Measurements from ENCODE around the gene PAK1. TPM values are rescaled to one million over a fixed set of nuclear protein-coding genes. Genes with fewer than 3 reads are reported as not detected.
A peak's percentile ranks its signal among the peaks of the same experiment; 100 is the strongest.

Gene PAK1
- total RNA-seq, 1 donor from 2014 or later, result 41.0 TPM

DNA sequence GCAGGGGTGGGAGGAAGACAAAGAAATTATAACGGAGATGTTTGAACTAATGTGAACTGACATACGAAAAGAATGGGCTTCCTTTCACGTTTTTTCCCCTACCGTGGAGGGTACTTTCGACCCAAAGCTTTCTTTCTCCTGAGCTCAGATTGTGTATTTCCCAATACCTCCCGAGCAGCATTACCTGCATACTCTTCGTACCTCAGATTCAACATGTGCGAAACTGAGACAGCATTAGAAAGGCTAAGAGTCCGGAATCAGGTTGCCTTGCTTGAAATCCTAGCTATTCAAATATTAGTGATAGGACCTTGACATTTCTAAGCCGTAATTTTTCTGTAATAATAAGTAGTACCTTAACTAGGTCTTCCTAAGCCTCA lies 778 bp upstream of the PAK1 start:
- no peak for FAIRE-seq
- no peaks in the 10 kb centered on the region for H3K9me3 ChIP-seq (ENCODE audit: insufficient read depth, low read depth, low read length)
- H3K4me2 ChIP-seq (ENCODE audit: low read length), result peak overlapping the region; percentile 85
- no peaks in the 10 kb centered on the region for H3K36me3 Mint-ChIP-seq (ENCODE audit: low read depth, unreplicated experiment)
- no peaks in the 10 kb centered on the region for H3K9me3 Mint-ChIP-seq (ENCODE audit: unreplicated experiment)
- H3K4me3 ChIP-seq (ENCODE audit: insufficient read depth, low read depth, low read length), result peak overlapping the region; percentile 47
- peaks cover 24% of the 10 kb centered on the region for H3K4me1 Mint-ChIP-seq (ENCODE audit: low read depth, unreplicated experiment)
- TF ChIP-seq, protein P1, sequence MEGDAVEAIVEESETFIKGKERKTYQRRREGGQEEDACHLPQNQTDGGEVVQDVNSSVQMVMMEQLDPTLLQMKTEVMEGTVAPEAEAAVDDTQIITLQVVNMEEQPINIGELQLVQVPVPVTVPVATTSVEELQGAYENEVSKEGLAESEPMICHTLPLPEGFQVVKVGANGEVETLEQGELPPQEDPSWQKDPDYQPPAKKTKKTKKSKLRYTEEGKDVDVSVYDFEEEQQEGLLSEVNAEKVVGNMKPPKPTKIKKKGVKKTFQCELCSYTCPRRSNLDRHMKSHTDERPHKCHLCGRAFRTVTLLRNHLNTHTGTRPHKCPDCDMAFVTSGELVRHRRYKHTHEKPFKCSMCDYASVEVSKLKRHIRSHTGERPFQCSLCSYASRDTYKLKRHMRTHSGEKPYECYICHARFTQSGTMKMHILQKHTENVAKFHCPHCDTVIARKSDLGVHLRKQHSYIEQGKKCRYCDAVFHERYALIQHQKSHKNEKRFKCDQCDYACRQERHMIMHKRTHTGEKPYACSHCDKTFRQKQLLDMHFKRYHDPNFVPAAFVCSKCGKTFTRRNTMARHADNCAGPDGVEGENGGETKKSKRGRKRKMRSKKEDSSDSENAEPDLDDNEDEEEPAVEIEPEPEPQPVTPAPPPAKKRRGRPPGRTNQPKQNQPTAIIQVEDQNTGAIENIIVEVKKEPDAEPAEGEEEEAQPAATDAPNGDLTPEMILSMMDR (IDR thresholded peaks at IDR 0.05; ENCODE audit: insufficient read depth, low read depth, low read length), result no peak
- no peak for TF ChIP-seq EZH2 (IDR thresholded peaks at IDR 0.05; ENCODE audit: insufficient read depth, low read length)
- H3K4me1 ChIP-seq (ENCODE audit: insufficient read depth, low read length), result no peaks in the 10 kb centered on the region
- no peaks in the 10 kb centered on the region for H4K20me1 ChIP-seq (ENCODE audit: insufficient read depth, low read length)
- H3K27me3 ChIP-seq (ENCODE audit: insufficient read depth, low read length), result no peaks in the 10 kb centered on the region
- no peaks in the 10 kb centered on the region for H3K36me3 ChIP-seq (ENCODE audit: insufficient read depth, low read length)
- no peaks in the 10 kb centered on the region for H3K79me2 ChIP-seq (ENCODE audit: insufficient read depth, low read length)
- peak overlapping the region; percentile 76 for H3K9ac ChIP-seq (ENCODE audit: low read length)
- no peaks in the 10 kb centered on the region for H3K27me3 Mint-ChIP-seq (ENCODE audit: low read depth, unreplicated experiment)
- no peak overlapping the region for H3K27ac ChIP-seq (ENCODE audit: low read depth, low read length)
- peak overlapping the region; percentile 83 for H3K4me3 Mint-ChIP-seq (ENCODE audit: unreplicated experiment)
- DNase-seq (ENCODE audit: low read depth), result no peak
- H3K27ac Mint-ChIP-seq (ENCODE audit: unreplicated experiment), result peak overlapping the region; percentile 71
- H2AFZ ChIP-seq (ENCODE audit: low read depth, low read length), result peak overlapping the region; percentile 68

- no peak for DNase-seq (ENCODE audit: low read depth)
- TF ChIP-seq EZH2 (IDR thresholded peaks at IDR 0.05; ENCODE audit: insufficient read depth, low read length), result peak; percentile 49
- TF ChIP-seq, protein P1 (IDR thresholded peaks at IDR 0.05; ENCODE audit: insufficient read depth, low read depth, low read length), result no peak
Observed at GRCh38 chr11:77472991-77473800, 698 bp downstream of the PAK1 start.

More at GRCh38 chr11:77472991-77473800, 698 bp downstream of the PAK1 start:
- Histone ChIP-seq H3K27me3 (ENCODE audit: insufficient read depth, low read length) (no peaks in the 10 kb centered on the region), H3K27ac (ENCODE audit: low read depth, low read length) (no peak overlapping the region), H3K9ac (ENCODE audit: low read length) (peak overlapping the region; percentile 76), H3K79me2 (ENCODE audit: insufficient read depth, low read length) (no peaks in the 10 kb centered on the region), H3K4me3 (ENCODE audit: insufficient read depth, low read depth, low read length) (peak overlapping the region; percentile 62), H3K9me3 (ENCODE audit: insufficient read depth, low read depth, low read length) (no peaks in the 10 kb centered on the region), H3K36me3 (ENCODE audit: insufficient read depth, low read length) (no peaks in the 10 kb centered on the region), H3K4me2 (ENCODE audit: low read length) (peak overlapping the region; percentile 85), H4K20me1 (ENCODE audit: insufficient read depth, low read length) (peaks cover 3% of the 10 kb centered on the region), H2AFZ (ENCODE audit: low read depth, low read length) (peak overlapping the region; percentile 87), H3K4me1 (ENCODE audit: insufficient read depth, low read length) (no peaks in the 10 kb centered on the region)
- Mint-ChIP-seq H3K36me3 (ENCODE audit: low read depth, unreplicated experiment) (no peaks in the 10 kb centered on the region), H3K4me3 (ENCODE audit: unreplicated experiment) (peak overlapping the region; percentile 90), H3K27ac (ENCODE audit: unreplicated experiment) (peak overlapping the region; percentile 78), H3K27me3 (ENCODE audit: low read depth, unreplicated experiment) (no peaks in the 10 kb centered on the region), H3K9me3 (ENCODE audit: unreplicated experiment) (no peaks in the 10 kb centered on the region), H3K4me1 (ENCODE audit: low read depth, unreplicated experiment) (peaks cover 24% of the 10 kb centered on the region)
- FAIRE-seq, result no peak
